ENCODE data around the gene SLC12A4.
A peak's percentile ranks its signal among the peaks of the same experiment; 100 is the strongest.

Gene SLC12A4

DNA sequence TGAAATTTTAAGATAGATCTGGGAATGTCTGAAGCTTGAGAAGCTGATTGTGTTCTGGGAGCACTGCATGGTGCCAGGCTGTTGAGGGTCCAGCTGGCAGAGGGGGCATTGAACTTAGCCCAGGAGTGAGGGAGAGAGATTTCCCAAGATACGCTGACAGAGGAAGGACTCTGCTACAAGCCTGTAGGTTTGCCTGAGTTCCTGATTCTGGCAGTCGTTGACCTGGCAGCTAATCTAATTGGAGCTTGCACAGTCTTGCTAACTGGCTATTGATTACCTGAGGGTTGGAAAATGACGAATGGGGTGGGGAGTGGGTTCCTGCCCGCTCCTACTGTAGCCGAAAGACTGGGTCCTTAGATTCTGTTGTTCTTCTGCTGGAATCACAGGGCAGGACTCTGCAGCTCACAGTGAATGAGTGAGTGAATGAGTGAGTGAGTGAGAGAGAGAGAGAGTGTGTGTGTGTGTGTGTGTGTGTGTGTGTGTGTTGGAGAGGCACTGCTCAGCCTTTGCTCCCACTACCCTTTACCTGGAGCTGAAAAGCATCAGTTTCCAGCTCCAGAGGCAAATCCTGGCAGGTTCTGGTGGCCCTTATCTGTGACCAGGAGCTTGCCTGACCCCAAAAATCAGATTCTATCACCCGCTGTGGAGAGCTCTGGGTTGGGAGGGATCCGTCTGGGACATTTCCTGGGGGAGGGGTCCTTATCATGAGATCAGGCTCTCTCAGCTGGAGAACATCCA, 53.5 kb downstream of the SLC12A4 start:
- H3K27ac Mint-ChIP-seq: no peak overlapping the region

DNA sequence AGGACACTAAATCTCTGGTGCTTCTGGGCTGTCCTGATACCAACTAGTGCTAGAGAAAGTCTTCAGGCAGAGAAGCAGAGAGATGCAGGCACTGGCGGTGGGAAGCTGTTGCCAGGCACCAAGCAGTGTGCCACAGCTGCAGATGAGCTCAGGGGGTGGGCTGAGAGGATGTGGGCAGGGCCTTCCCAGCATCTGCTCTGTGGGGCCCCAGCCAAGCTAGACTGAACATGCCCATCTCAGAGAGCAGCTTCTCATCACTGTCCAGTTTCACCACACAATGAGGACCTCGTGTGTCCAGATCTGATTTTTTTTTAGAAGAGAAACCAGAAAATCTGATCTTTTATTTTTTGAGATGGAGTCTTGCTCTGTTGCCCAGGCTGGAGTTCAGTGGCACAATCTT, 58.3 kb downstream of the SLC12A4 start:
- peak; percentile 55 for DNase-seq
- peaks cover 15% of the 10 kb centered on the region for H3K36me3 Mint-ChIP-seq
- CTCF ChIA-PET: interaction anchor here (0.6 to 7.6 kb wide), 4 partner anchors 27 to 389 kb away, joined by 3 to 39 read pairs (median 6); partner anchors contain the start of gene NRN1L
- no peak overlapping the region for H3K4me3 Mint-ChIP-seq
- no peak overlapping the region for H3K27ac Mint-ChIP-seq
- H3K27me3 Mint-ChIP-seq: no peaks in the 10 kb centered on the region
- H3K4me1 Mint-ChIP-seq: peaks cover 21% of the 10 kb centered on the region
- H3K9me3 Mint-ChIP-seq: no peaks in the 10 kb centered on the region

More for the DNA sequence above, 53.5 kb downstream of the SLC12A4 start:
- no peak for DNase-seq
- H3K36me3 Mint-ChIP-seq: peaks cover 8% of the 10 kb centered on the region
- H3K9me3 Mint-ChIP-seq: no peaks in the 10 kb centered on the region
- H3K4me3 Mint-ChIP-seq: no peak overlapping the region
- H3K27me3 Mint-ChIP-seq: no peaks in the 10 kb centered on the region
- peaks cover 20% of the 10 kb centered on the region for H3K4me1 Mint-ChIP-seq
- CTCF ChIA-PET: interaction anchor here (0.6 to 7.6 kb wide), 6 partner anchors 12 to 394 kb away, joined by 3 to 39 read pairs (median 3); partner anchors contain the start of gene NRN1L

DNA sequence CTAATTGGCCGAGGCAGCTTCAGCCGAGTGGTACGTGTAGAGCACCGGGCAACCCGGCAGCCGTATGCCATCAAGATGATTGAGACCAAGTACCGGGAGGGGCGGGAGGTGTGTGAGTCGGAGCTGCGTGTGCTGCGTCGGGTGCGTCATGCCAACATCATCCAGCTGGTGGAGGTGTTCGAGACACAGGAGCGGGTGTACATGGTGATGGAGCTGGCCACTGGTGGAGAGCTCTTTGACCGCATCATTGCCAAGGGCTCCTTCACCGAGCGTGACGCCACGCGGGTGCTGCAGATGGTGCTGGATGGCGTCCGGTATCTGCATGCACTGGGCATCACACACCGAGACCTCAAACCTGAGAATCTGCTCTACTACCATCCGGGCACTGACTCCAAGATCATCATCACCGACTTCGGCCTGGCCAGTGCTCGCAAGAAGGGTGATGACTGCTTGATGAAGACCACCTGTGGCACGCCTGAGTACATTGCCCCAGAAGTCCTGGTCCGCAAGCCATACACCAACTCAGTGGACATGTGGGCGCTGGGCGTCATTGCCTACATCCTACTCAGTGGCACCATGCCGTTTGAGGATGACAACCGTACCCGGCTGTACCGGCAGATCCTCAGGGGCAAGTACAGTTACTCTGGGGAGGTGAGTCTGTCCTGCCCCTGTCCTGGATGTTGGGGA, 59.2 kb downstream of the SLC12A4 start:
- no peak for DNase-seq
- no peak overlapping the region for H3K4me3 Mint-ChIP-seq
- H3K27me3 Mint-ChIP-seq: no peaks in the 10 kb centered on the region
- CTCF ChIA-PET: interaction anchor here (7.6 kb wide), 1 partner anchor 26 kb away, joined by 39 read pairs; the partner anchor contains the start of gene NRN1L
- H3K36me3 Mint-ChIP-seq: peaks cover 15% of the 10 kb centered on the region
- peaks cover 18% of the 10 kb centered on the region for H3K4me1 Mint-ChIP-seq
- no peak overlapping the region for H3K27ac Mint-ChIP-seq
- H3K9me3 Mint-ChIP-seq: no peaks in the 10 kb centered on the region

DNA sequence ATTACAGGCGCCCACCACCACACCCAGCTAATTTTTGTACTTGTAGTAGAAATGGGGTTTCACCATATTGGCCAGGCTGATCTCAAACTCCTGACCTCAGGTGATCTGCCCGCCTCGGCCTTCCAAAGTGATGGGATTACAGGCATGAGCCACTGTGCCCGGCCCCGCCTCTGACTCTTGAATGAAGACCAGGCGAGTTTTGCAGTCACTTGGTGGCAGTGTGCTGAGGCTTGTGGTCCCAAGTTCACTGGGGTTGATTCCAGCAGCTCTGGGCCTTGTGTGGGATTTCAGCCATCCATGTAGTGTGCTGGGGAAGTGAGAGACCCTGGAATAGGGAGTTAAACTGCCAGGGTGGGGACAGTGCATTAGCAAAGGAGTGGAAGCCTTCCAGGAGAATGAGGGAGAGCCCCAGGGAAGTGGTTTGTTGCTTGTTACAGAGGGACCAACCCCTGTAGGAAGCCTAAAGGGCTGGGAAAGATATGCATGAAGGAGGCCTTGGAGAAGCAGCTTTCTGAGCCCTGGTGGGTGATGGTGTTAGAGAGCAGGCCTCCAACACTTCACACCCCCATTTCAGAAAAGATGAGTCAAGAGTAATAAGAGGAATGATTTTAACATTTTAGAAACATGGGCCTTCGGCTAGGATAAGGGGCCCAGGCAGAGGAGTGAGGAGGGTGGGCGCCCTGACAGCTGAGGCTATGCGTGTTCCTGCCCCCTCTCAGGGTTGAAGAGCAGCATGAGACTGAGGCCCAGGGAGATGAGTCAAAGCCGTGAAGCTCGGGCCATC, 60.8 kb downstream of the SLC12A4 start:
- H3K36me3 Mint-ChIP-seq: peaks cover 17% of the 10 kb centered on the region
- no peaks in the 10 kb centered on the region for H3K27me3 Mint-ChIP-seq
- H3K4me3 Mint-ChIP-seq: no peak overlapping the region
- H3K27ac Mint-ChIP-seq: no peak overlapping the region
- CTCF ChIA-PET: interaction anchor here (1.1 kb wide), 1 partner anchor 23 kb away, joined by 4 read pairs; no protein-coding TSS in a partner anchor
- no peaks in the 10 kb centered on the region for H3K9me3 Mint-ChIP-seq
- DNase-seq: no peak
- H3K4me1 Mint-ChIP-seq: peaks cover 18% of the 10 kb centered on the region

DNA sequence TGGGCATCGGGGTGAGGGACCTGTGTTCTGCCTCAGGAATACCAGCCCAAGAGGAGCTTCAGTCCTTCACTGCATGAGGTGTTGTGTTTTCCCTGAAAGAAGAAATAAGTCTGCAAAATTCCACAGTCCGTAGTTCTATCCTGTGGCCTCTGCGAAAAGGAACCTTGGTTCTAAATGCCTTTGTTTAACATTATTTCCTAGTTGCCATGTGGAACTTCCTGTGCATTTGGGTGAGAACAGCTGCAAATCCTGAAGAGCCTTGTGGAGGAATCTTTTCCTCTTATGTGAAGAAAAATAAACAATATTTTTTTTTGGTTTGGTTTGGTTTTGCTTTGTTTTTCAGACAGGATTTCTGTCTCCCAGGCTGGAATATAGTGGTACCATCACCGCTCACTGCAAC, 65.6 kb downstream of the SLC12A4 start:
- no peaks in the 10 kb centered on the region for H3K27me3 Mint-ChIP-seq
- DNase-seq: no peak
- H3K4me1 Mint-ChIP-seq: peaks cover 5% of the 10 kb centered on the region
- CTCF ChIA-PET: interaction anchor here (0.8 kb wide), 1 partner anchor 18 kb away, joined by 3 read pairs; no protein-coding TSS in a partner anchor
- no peaks in the 10 kb centered on the region for H3K9me3 Mint-ChIP-seq
- peaks cover 5% of the 10 kb centered on the region for H3K36me3 Mint-ChIP-seq
- no peak overlapping the region for H3K27ac Mint-ChIP-seq
- H3K4me3 Mint-ChIP-seq: no peak overlapping the region

DNA sequence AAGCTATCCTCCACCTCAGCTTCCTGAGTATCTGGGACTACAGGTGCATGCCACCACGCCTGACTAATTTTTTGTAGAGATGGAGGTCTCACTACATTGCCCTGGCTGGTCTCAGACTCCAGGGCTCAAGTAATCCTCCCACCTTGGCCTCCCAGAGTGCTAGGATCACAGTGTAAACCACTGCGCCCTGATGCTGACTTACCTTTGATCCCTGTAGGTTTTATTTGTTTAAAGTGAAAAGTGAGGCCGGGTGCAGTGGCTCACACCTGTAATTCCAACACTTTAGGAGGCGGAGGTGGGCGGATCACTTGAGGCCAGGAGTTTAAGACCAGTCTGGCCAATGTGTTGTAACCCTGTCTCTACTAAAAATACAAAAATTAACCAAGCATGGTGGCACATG, 66.7 kb downstream of the SLC12A4 start:
- DNase-seq: no peak
- peaks cover 9% of the 10 kb centered on the region for H3K4me1 Mint-ChIP-seq
- CTCF ChIA-PET: interaction anchor here (1.0 to 1.3 kb wide), 2 partner anchors 18 to 229 kb away, joined by 3 read pairs; no protein-coding TSS in a partner anchor
- H3K27ac Mint-ChIP-seq: no peak overlapping the region
- H3K27me3 Mint-ChIP-seq: no peaks in the 10 kb centered on the region
- no peaks in the 10 kb centered on the region for H3K9me3 Mint-ChIP-seq
- no peak overlapping the region for H3K4me3 Mint-ChIP-seq
- peaks cover 5% of the 10 kb centered on the region for H3K36me3 Mint-ChIP-seq

DNA sequence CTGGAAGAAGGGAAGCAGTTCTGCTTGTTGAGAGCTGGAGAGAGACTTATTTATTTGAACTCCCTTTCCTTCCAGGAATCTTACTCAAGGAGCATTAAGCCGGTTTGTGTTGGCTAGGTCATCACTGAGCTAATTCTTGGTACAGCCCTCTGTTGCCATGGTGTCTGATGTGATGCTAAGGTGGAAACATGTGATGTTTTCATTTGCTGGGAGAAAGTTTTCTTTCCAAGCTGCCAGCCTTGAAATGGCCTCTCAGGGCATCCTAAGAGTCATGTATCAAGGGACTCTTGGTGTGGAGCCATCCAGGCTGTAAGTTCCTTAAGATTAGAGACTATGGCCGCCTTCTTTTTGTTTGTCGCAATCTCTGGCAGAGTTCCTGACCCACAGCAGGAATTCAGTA, 71.2 kb downstream of the SLC12A4 start:
- Mint-ChIP-seq H3K27ac (no peak overlapping the region), H3K9me3 (no peaks in the 10 kb centered on the region), H3K4me1 (peaks cover 33% of the 10 kb centered on the region), H3K4me3 (no peak overlapping the region), H3K36me3 (peaks cover 1% of the 10 kb centered on the region), H3K27me3 (no peaks in the 10 kb centered on the region)
- no peak for DNase-seq
- CTCF ChIA-PET: interaction anchor here (1.3 to 2.3 kb wide), 3 partner anchors 14 to 81 kb away, joined by 3 to 8 read pairs (median 3); partner anchors contain the start of gene NRN1L

DNA sequence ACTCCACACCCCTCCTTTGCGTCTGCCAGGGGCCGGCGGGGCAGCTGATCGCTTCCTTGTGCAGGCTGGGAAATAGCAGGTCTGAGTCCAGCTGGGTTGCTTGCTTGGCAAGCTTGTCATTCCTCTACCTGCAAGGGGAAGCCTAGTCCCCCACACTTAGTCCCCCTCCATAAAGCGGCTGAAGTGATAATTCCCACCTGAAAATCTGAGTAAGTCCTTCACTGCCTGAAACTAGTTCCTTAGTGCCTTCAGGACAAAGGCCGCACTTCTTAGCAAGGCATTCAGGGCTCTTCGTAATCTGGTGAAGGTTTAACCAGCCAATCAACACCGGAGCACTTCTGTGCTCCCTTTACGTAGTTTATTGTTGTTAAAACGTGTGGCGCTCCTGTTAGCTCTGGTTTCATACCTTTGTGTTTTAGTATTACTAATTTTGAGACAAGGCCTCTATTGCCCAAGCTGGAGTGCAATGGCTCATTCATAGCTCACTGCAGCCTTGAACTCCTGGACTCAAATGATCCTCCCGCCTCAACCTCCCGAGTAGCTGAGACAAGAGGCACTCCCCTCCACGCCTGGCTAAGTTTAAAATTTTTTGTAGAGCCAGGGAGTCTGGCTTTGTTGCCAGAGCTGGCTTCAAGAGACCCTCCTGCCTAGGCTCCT, 74.6 kb downstream of the SLC12A4 start:
- Mint-ChIP-seq H3K27me3 (no peaks in the 10 kb centered on the region), H3K9me3 (no peaks in the 10 kb centered on the region), H3K36me3 (peaks cover 1% of the 10 kb centered on the region), H3K27ac (peak overlapping the region; percentile 98), H3K4me1 (peaks cover 30% of the 10 kb centered on the region), H3K4me3 (peak overlapping the region; percentile 97)
- DNase-seq: no peak
- CTCF ChIA-PET: interaction anchor here (0.6 to 2.5 kb wide), 5 partner anchors 10 to 77 kb away, joined by 3 to 14 read pairs (median 3); partner anchors contain the start of gene NRN1L
